HCT116 (cell line): ENCODE results near the gene RASL10A.

Experiments
- CTCF ChIP-seq, 3 experiments: fragments of 200-600 bp in 1 of 3; sonication (generic) in 1 of 3; IDR thresholded peaks in 2 of 3; conservative IDR thresholded peaks in 1 of 3; 2 replicates each; pipeline ENCODE4 v1.5.1; 2012 to 2017; ENCODE audit warnings: low read depth in 2 of 3, low read length in 2 of 3, antibody characterized with exemption in 1 of 3, borderline replicate concordance in 1 of 3, control low read depth in 1 of 3, mild to moderate bottlenecking in 1 of 3, mixed read lengths in 1 of 3, mixed run types in 1 of 3, moderate library complexity in 1 of 3; ENCODE audit not compliant: insufficient read depth in 1 of 3
- POLR2AphosphoS5 ChIP-seq: IDR thresholded peaks from 2 replicates; pipeline ENCODE4 v1.6.1; 2011; ENCODE audit warnings: mild to moderate bottlenecking, low read depth, low read length, moderate library complexity

- TF ChIP-seq POLR2AphosphoS5 (no peak), CTCF (IDR thresholded peaks at IDR 0.05 in 2 of 3, conservative IDR thresholded peaks at IDR 0.05 in 1 of 3; ENCODE audit: borderline replicate concordance in 1 of 3, insufficient read depth in 1 of 3, low read depth in 2 of 3, low read length in 2 of 3) (no peak)
Observed at GRCh38 chr22:29325785-29326315, 10.4 kb upstream of the RASL10A start.
